Stimulated activated effector memory CD8-positive, alpha-beta T cell treated with anti-CD3 and anti-CD28 coated beads, Interleukin-12 subunit alpha, Interleukin-12 subunit beta, amount 100 ng/mL, for 72 hours (primary cell): ENCODE measurements around the gene PLEKHA7.
"Not testable (repeated sequence)": the region's sequence is repeated elsewhere in the genome, so short reads cannot be mapped to it uniquely, and the experiment has no call there.

Source experiments
- ATAC-seq: fragments of 150-1000 bp; cut with Tn5 transposase; 2 replicates; pipeline ENCODE4 v1.10.0; 2021
- DNase-seq, 2 donors: peaks; one replicate each; pipeline ENCODE4 v3.0.0; 2021 to 2022; ENCODE audit warnings: low spot score in 2 of 2
- H3K27ac Mint-ChIP-seq: one replicate; pipeline ENCODE4 v1.8.0; 2022; ENCODE audit warnings: mild to moderate bottlenecking, mixed read lengths
- H3K36me3 Mint-ChIP-seq: one replicate; pipeline ENCODE4 v1.8.0; 2022; ENCODE audit warnings: mild to moderate bottlenecking, mixed read lengths
- H3K4me1 Mint-ChIP-seq: one replicate; pipeline ENCODE4 v1.8.0; 2022; ENCODE audit warnings: mixed read lengths
- H3K4me3 Mint-ChIP-seq: one replicate; pipeline ENCODE4 v1.8.0; 2022; ENCODE audit warnings: mild to moderate bottlenecking, mixed read lengths
- H3K9me3 Mint-ChIP-seq: one replicate; pipeline ENCODE4 v1.8.0; 2022; ENCODE audit warnings: mixed read lengths

Gene PLEKHA7, protein sequence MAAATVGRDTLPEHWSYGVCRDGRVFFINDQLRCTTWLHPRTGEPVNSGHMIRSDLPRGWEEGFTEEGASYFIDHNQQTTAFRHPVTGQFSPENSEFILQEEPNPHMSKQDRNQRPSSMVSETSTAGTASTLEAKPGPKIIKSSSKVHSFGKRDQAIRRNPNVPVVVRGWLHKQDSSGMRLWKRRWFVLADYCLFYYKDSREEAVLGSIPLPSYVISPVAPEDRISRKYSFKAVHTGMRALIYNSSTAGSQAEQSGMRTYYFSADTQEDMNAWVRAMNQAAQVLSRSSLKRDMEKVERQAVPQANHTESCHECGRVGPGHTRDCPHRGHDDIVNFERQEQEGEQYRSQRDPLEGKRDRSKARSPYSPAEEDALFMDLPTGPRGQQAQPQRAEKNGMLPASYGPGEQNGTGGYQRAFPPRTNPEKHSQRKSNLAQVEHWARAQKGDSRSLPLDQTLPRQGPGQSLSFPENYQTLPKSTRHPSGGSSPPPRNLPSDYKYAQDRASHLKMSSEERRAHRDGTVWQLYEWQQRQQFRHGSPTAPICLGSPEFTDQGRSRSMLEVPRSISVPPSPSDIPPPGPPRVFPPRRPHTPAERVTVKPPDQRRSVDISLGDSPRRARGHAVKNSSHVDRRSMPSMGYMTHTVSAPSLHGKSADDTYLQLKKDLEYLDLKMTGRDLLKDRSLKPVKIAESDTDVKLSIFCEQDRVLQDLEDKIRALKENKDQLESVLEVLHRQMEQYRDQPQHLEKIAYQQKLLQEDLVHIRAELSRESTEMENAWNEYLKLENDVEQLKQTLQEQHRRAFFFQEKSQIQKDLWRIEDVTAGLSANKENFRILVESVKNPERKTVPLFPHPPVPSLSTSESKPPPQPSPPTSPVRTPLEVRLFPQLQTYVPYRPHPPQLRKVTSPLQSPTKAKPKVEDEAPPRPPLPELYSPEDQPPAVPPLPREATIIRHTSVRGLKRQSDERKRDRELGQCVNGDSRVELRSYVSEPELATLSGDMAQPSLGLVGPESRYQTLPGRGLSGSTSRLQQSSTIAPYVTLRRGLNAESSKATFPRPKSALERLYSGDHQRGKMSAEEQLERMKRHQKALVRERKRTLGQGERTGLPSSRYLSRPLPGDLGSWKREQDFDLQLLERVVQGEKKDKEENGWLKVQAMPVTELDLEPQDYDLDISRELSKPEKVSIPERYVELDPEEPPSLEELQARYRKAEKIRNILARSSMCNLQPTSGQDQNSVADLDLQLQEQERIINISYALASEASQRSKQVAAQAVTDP

DNA sequence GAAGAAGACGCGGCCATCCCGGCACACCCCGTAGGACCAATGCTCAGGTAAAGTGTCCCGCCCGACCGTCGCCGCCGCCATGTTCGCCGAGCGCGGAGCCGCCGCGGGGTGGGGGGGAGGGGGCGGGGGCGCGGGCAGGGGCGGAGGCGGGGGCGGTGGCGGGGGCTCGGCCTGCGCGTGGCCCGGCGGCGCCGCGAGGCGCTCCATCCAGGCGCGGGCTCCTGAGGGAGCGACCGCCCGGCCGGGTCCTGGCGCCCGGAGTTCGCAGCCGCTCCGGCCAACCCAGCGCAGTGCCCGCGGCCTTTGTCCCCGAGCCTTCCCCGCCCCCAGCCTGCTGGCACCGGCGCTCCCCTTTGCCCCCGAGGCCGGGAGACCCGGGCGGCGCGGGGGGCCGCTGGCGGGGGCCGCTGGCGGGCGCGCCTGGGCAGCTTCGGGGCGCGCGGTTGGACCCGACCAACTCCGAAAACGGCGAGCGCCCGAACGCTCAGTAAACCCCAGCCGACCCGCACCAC is at the start of gene PLEKHA7:
Gene PLEKHA7, minus strand, starts transcription at position 94 of the 512 bp plus-strand sequence. Its CDS starts 13 bp downstream, at position 81.
- peak within 1 kb of the TSS; percentile 67 for H3K27ac Mint-ChIP-seq
- peaks cover 9% of the 10 kb centered on the region for H3K4me1 Mint-ChIP-seq
- H3K4me3 Mint-ChIP-seq: peak within 1 kb of the TSS; percentile 82
- ATAC-seq: peak; percentile 45
- no peaks in the 10 kb centered on the region for H3K9me3 Mint-ChIP-seq
- no peak for DNase-seq
- H3K36me3 Mint-ChIP-seq: peaks cover 8% of the 10 kb centered on the region

GRCh38 chr11:17063171-17064002 is 49.2 kb upstream of the PLEKHA7 start:
- Mint-ChIP-seq H3K9me3 (no peaks in the 10 kb centered on the region), H3K4me1 (no peaks in the 10 kb centered on the region), H3K4me3 (no peak overlapping the region), H3K36me3 (no peaks in the 10 kb centered on the region), H3K27ac (no peak overlapping the region)
- ATAC-seq: peak; percentile 89
- DNase-seq: peak; percentile 45 to 75

DNA sequence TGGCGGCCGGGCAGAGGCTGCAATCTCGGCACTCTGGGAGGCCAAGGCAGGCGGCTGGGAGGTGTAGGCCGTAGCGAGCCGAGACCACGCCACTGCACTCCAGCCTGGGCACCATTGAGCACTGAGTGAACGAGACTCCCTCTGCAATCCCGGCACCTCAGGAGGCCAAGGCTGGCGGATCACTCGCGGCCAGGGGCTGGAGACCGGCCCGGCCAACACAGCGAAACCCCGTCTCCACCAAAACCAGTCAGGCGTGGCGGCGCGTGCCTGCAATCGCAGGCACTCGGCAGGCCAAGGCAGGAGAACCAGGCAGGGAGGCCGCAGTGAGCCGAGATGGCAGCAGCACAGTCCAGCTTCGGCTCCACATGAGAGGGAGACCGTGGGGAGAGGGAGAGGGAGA is 36.9 kb upstream of the PLEKHA7 start:
- H3K36me3 Mint-ChIP-seq, H3K4me1 Mint-ChIP-seq, DNase-seq, ATAC-seq, H3K4me3 Mint-ChIP-seq, H3K9me3 Mint-ChIP-seq, H3K27ac Mint-ChIP-seq: not testable (repeated sequence)

DNA sequence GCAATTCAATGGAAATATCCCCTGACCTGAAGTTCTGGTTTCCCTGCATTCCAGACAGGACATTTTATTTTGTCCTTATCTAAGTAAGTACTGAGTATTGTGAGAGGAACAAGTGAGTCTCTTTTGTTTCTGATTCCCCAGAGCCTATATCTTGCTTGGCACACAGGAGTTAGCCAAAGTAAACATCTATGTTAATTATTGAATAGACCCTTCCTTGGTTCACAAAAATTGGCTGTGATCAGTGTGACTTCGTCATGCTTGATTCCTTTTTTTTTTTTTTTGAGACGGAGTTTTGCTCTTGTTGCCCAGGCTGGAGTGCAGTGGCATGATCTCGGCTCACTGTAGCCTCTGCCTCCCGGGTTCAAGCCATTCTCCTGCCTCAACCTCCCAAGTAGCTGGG is 34.3 kb upstream of the PLEKHA7 start:
- not testable (repeated sequence) for H3K4me1 Mint-ChIP-seq, H3K9me3 Mint-ChIP-seq, DNase-seq, H3K4me3 Mint-ChIP-seq, H3K27ac Mint-ChIP-seq, ATAC-seq, H3K36me3 Mint-ChIP-seq

DNA sequence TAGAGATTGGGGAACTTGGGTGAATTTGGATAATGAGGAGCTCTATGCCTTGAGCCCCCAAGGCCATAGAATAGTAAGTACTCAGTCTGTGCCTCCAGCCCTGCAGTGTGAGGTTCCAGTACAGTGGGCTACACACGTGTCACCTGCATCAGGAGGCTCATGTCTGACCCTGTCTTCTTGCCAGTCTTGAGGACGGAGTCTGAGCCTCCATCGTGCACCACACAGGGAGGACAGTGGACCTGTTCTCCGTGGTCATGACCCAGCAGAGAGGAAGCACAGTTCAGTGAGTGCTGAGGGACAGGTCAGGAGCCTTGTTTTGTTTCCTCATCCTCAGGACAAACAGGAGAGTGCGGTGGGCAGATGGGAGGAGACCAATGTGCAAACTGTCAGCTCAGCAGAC is 32.5 kb upstream of the PLEKHA7 start:
- H3K4me1 Mint-ChIP-seq: no peaks in the 10 kb centered on the region
- ATAC-seq: no peak
- no peaks in the 10 kb centered on the region for H3K36me3 Mint-ChIP-seq
- no peak overlapping the region for H3K4me3 Mint-ChIP-seq
- H3K27ac Mint-ChIP-seq: no peak overlapping the region
- DNase-seq: no peak
- no peaks in the 10 kb centered on the region for H3K9me3 Mint-ChIP-seq

GRCh38 chr11:17036666-17037658 is 22.7 kb upstream of the PLEKHA7 start:
- Mint-ChIP-seq H3K9me3 (no peaks in the 10 kb centered on the region), H3K27ac (no peak overlapping the region), H3K36me3 (no peaks in the 10 kb centered on the region), H3K4me1 (no peaks in the 10 kb centered on the region), H3K4me3 (no peak overlapping the region)
- no peak for DNase-seq
- no peak for ATAC-seq

DNA sequence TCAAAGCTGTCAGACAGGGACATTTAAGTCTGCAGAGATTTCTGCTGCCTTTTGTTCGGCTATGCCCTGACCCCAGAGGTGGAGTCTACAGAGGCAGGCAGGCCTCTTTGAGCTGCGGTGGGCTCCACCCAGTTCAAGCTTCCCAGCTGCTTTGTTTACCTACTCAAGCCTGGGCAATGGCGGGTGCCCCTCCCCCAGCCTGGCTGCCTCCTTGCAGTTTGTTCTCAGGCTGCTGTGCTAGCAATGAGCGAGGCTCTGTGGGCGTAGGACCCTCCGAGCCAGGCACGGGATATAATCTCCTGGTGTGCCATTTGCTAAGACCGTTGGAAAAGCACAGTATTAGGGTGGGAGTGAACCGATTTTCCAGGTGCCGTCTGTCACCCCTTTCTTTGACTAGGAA is 19.8 kb upstream of the PLEKHA7 start:
- not testable (repeated sequence) for DNase-seq, H3K4me1 Mint-ChIP-seq, H3K4me3 Mint-ChIP-seq, ATAC-seq, H3K36me3 Mint-ChIP-seq, H3K9me3 Mint-ChIP-seq, H3K27ac Mint-ChIP-seq

DNA sequence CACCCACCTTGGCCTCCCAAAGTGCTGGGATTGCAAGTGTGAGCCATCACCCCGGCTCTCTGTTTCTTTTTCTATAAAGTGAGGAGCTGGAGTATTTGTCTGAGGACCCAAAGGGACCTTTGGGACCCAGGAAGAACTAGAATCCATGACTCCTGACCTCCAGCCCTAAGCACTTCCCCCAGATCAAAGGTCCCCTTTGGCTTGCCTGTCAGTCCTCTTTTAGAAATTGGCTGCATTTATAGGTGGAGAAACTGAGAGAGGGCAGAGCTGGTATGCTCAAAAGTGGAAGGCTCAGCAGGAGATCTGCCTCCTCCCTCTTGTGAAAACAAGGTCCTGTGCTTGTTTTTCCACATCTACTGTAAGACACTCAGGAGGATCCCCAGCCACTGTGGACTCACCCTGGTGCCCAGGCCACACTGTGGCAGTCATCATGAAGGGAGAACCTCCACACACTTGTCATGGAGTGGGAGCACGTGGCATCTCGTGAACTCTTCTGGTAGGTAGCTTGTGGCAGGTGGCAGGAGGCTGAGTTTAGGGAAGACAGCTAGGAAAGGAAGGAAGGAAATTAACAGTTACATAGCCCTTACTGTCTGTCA is 12.4 kb upstream of the PLEKHA7 start:
- DNase-seq: no peak
- H3K9me3 Mint-ChIP-seq: no peaks in the 10 kb centered on the region
- no peak overlapping the region for H3K4me3 Mint-ChIP-seq
- H3K4me1 Mint-ChIP-seq: no peaks in the 10 kb centered on the region
- no peak overlapping the region for H3K27ac Mint-ChIP-seq
- ATAC-seq: no peak
- no peaks in the 10 kb centered on the region for H3K36me3 Mint-ChIP-seq

- Mint-ChIP-seq H3K9me3 (no peaks in the 10 kb centered on the region), H3K36me3 (no peaks in the 10 kb centered on the region), H3K27ac (no peak overlapping the region), H3K4me1 (no peaks in the 10 kb centered on the region), H3K4me3 (no peak overlapping the region)
- ATAC-seq (no peak), DNase-seq (no peak)
Measured at GRCh38 chr11:17024924-17025323, 10.7 kb upstream of the PLEKHA7 start.

DNA sequence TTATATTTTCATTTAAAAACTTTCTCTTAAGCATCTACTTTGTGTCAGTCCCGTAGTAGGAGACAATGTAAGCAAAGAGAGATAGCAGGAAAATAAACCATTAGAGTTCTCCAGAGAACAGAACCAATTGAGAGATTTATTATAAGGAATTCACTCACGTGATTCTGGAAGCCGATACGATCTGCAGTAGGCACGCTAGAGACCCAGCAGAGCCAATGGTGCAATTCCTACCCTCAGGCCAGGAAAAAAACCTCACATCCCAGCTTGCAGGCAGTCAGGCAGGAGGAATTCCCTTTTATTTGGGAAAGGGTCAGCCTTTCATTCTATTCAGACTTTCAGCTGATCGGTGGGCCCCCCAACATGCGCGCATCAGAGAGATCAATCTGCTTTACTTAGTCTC is 7.3 kb upstream of the PLEKHA7 start:
- no peak for ATAC-seq
- DNase-seq: no peak
- no peaks in the 10 kb centered on the region for H3K4me1 Mint-ChIP-seq
- no peaks in the 10 kb centered on the region for H3K36me3 Mint-ChIP-seq
- no peak overlapping the region for H3K4me3 Mint-ChIP-seq
- no peaks in the 10 kb centered on the region for H3K9me3 Mint-ChIP-seq
- no peak overlapping the region for H3K27ac Mint-ChIP-seq

DNA sequence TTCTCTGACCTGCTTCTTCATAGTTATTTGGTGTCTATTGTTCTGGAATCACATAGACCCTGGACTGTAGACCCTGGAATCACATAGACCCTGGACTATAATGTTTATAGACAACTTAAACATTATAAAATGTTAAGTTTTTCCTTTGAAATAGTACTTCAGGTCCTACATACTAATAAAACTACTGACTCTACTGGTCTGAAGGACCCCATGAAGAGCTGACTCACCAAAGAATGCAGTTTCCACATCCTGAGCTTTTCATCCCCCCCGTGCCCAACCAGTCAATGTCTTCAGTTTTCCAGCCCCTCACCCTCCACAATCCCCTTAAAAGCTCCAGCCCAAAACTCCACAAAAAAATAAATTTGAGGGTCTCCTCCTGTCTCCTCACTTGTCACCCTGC is 6.6 kb upstream of the PLEKHA7 start:
- H3K4me1 Mint-ChIP-seq: no peaks in the 10 kb centered on the region
- H3K27ac Mint-ChIP-seq: no peak overlapping the region
- no peak for ATAC-seq
- no peak overlapping the region for H3K4me3 Mint-ChIP-seq
- no peaks in the 10 kb centered on the region for H3K9me3 Mint-ChIP-seq
- H3K36me3 Mint-ChIP-seq: no peaks in the 10 kb centered on the region
- no peak for DNase-seq

- no peak overlapping the region for H3K27ac Mint-ChIP-seq
- peaks cover 9% of the 10 kb centered on the region for H3K4me1 Mint-ChIP-seq
- DNase-seq (no peak), ATAC-seq (no peak)
- H3K4me3 Mint-ChIP-seq: no peak overlapping the region
- H3K9me3 Mint-ChIP-seq: no peaks in the 10 kb centered on the region
- peaks cover 8% of the 10 kb centered on the region for H3K36me3 Mint-ChIP-seq
Measured at GRCh38 chr11:17019232-17019631, 5.0 kb upstream of the PLEKHA7 start.

DNA sequence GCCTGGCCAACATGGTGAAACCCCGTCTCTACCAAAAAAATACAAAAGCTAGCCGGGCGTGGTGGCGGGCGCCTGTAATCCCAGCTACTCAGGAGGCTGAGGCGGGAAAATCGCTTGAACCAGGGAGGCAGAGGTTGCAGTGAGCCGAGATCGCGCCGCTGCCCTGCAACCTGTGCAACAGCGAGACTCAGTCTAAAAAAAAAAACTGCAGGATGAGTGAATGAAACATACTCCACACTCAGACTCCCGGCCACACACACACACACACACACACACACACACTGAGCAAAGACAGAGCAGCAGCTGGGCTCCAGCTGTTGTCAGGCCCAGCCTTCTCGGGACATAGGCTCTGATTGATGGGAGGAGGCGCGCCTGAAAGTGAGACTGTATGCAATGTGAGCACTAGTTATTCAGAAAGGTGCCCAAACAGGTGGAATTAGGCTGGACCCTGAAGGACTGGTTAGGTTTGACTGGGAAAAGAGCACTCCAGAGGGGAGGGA is 1.5 kb upstream of the PLEKHA7 start:
- no peak for DNase-seq
- Mint-ChIP-seq H3K27ac (no peak overlapping the region), H3K4me3 (peak overlapping the region; percentile 82), H3K4me1 (peaks cover 9% of the 10 kb centered on the region), H3K36me3 (peaks cover 8% of the 10 kb centered on the region), H3K9me3 (no peaks in the 10 kb centered on the region)
- ATAC-seq: no peak
